ENCODE data around the gene CCDC90B.

The CCDC90B gene

GRCh38 chr11:83287631-83288030 lies 1.5 kb upstream of the CCDC90B start:
- Histone ChIP-seq H3K27me3 (ENCODE audit: insufficient read depth, insufficient read length) (no peaks in the 10 kb centered on the region), H3K9ac (ENCODE audit: insufficient read length, low read depth) (no peak overlapping the region), H3K4me1 (ENCODE audit: insufficient read depth, insufficient read length) (no peaks in the 10 kb centered on the region), H3K36me3 (ENCODE audit: insufficient read depth, insufficient read length, low read length) (peaks cover 12% of the 10 kb centered on the region), H3K9me3 (ENCODE audit: insufficient read depth, low read length) (no peaks in the 10 kb centered on the region), H3K4me3 (ENCODE audit: insufficient read length, low read depth) (no peak overlapping the region)
- no peak for TF ChIP-seq SUZ12 (IDR thresholded peaks at IDR 0.05; ENCODE audit: extremely low read depth, insufficient read depth, insufficient read length)
- DNase-seq (ENCODE audit: low read depth, low spot score) = no peak

GRCh38 chr11:83285151-83285770 lies 906 bp downstream of the CCDC90B start:
- no peaks in the 10 kb centered on the region for H3K4me1 ChIP-seq (ENCODE audit: insufficient read depth, insufficient read length)
- TF ChIP-seq ZNF274 (IDR thresholded peaks at IDR 0.05; ENCODE audit: low read depth, low read length) = no peak
- no peak for TF ChIP-seq YY1 (IDR thresholded peaks at IDR 0.05; ENCODE audit: insufficient read depth, insufficient read length)
- TF ChIP-seq SUZ12 (IDR thresholded peaks at IDR 0.05; ENCODE audit: extremely low read depth, insufficient read depth, insufficient read length) = no peak

GRCh38 chr11:83284501-83285150 lies 1.5 kb downstream of the CCDC90B start:
- H3K9ac ChIP-seq (ENCODE audit: insufficient read length, low read depth) = peak overlapping the region; percentile 93
- peak overlapping the region; percentile 91 for H3K4me3 ChIP-seq (ENCODE audit: insufficient read length, low read depth)
- H3K4me1 ChIP-seq (ENCODE audit: insufficient read depth, insufficient read length) = no peaks in the 10 kb centered on the region
- no peaks in the 10 kb centered on the region for H3K9me3 ChIP-seq (ENCODE audit: insufficient read depth, low read length)
- DNase-seq (ENCODE audit: low read depth, low spot score) = no peak
- TF ChIP-seq YY1 (IDR thresholded peaks at IDR 0.05; ENCODE audit: insufficient read depth, insufficient read length) (no peak), ZNF274 (IDR thresholded peaks at IDR 0.05; ENCODE audit: low read depth, low read length) (no peak), SUZ12 (IDR thresholded peaks at IDR 0.05; ENCODE audit: extremely low read depth, insufficient read depth, insufficient read length) (no peak)
- peaks cover 26% of the 10 kb centered on the region for H3K36me3 ChIP-seq (ENCODE audit: insufficient read depth, insufficient read length, low read length)
- no peaks in the 10 kb centered on the region for H3K27me3 ChIP-seq (ENCODE audit: insufficient read depth, insufficient read length)

More at GRCh38 chr11:83285151-83285770, 906 bp downstream of the CCDC90B start:
- H3K9ac ChIP-seq (ENCODE audit: insufficient read length, low read depth) = peak overlapping the region; percentile 93
- peaks cover 21% of the 10 kb centered on the region for H3K36me3 ChIP-seq (ENCODE audit: insufficient read depth, insufficient read length, low read length)
- H3K27me3 ChIP-seq (ENCODE audit: insufficient read depth, insufficient read length) = no peaks in the 10 kb centered on the region
- peak overlapping the region; percentile 91 for H3K4me3 ChIP-seq (ENCODE audit: insufficient read length, low read depth)
- no peaks in the 10 kb centered on the region for H3K9me3 ChIP-seq (ENCODE audit: insufficient read depth, low read length)
- DNase-seq (ENCODE audit: low read depth, low spot score) = no peak

- no peak overlapping the region for H3K9ac ChIP-seq (ENCODE audit: insufficient read length, low read depth)
- H3K36me3 ChIP-seq (ENCODE audit: insufficient read depth, insufficient read length, low read length) = peaks cover 46% of the 10 kb centered on the region
- DNase-seq (ENCODE audit: low read depth, low spot score) = no peak
- no peaks in the 10 kb centered on the region for H3K4me1 ChIP-seq (ENCODE audit: insufficient read depth, insufficient read length)
- H3K27me3 ChIP-seq (ENCODE audit: insufficient read depth, insufficient read length) = no peaks in the 10 kb centered on the region
- no peak for TF ChIP-seq ZNF274 (IDR thresholded peaks at IDR 0.05; ENCODE audit: low read depth, low read length)
- no peak for TF ChIP-seq YY1 (IDR thresholded peaks at IDR 0.05; ENCODE audit: insufficient read depth, insufficient read length)
- TF ChIP-seq SUZ12 (IDR thresholded peaks at IDR 0.05; ENCODE audit: extremely low read depth, insufficient read depth, insufficient read length) = no peak
- no peak overlapping the region for H3K4me3 ChIP-seq (ENCODE audit: insufficient read length, low read depth)
- H3K9me3 ChIP-seq (ENCODE audit: insufficient read depth, low read length) = no peaks in the 10 kb centered on the region
These were observed 4.0 kb downstream of the CCDC90B start for GRCh38 chr11:83282084-83282716.

GRCh38 chr11:83280256-83280655 lies 5.9 kb downstream of the CCDC90B start:
- no peak for DNase-seq (ENCODE audit: low read depth, low spot score)
- H3K9ac ChIP-seq (ENCODE audit: insufficient read length, low read depth) = no peak overlapping the region
- H3K27me3 ChIP-seq (ENCODE audit: insufficient read depth, insufficient read length) = no peaks in the 10 kb centered on the region
- TF ChIP-seq ZNF274 (IDR thresholded peaks at IDR 0.05; ENCODE audit: low read depth, low read length) (no peak), SUZ12 (IDR thresholded peaks at IDR 0.05; ENCODE audit: extremely low read depth, insufficient read depth, insufficient read length) (no peak), YY1 (IDR thresholded peaks at IDR 0.05; ENCODE audit: insufficient read depth, insufficient read length) (no peak)
- H3K4me3 ChIP-seq (ENCODE audit: insufficient read length, low read depth) = no peak overlapping the region
- no peaks in the 10 kb centered on the region for H3K4me1 ChIP-seq (ENCODE audit: insufficient read depth, insufficient read length)
- peaks cover 64% of the 10 kb centered on the region for H3K36me3 ChIP-seq (ENCODE audit: insufficient read depth, insufficient read length, low read length)
- H3K9me3 ChIP-seq (ENCODE audit: insufficient read depth, low read length) = no peaks in the 10 kb centered on the region

- H3K9ac ChIP-seq (ENCODE audit: insufficient read length, low read depth) = no peak overlapping the region
- no peak overlapping the region for H3K4me3 ChIP-seq (ENCODE audit: insufficient read length, low read depth)
- no peaks in the 10 kb centered on the region for H3K4me1 ChIP-seq (ENCODE audit: insufficient read depth, insufficient read length)
- no peaks in the 10 kb centered on the region for H3K27me3 ChIP-seq (ENCODE audit: insufficient read depth, insufficient read length)
- TF ChIP-seq SUZ12 (IDR thresholded peaks at IDR 0.05; ENCODE audit: extremely low read depth, insufficient read depth, insufficient read length) = no peak
- no peak for TF ChIP-seq YY1 (IDR thresholded peaks at IDR 0.05; ENCODE audit: insufficient read depth, insufficient read length)
- no peak for TF ChIP-seq ZNF274 (IDR thresholded peaks at IDR 0.05; ENCODE audit: low read depth, low read length)
- H3K36me3 ChIP-seq (ENCODE audit: insufficient read depth, insufficient read length, low read length) = peaks cover 67% of the 10 kb centered on the region
- H3K9me3 ChIP-seq (ENCODE audit: insufficient read depth, low read length) = no peaks in the 10 kb centered on the region
- DNase-seq (ENCODE audit: low read depth, low spot score) = no peak
These were observed 7.8 kb downstream of the CCDC90B start for GRCh38 chr11:83278351-83278750.

- DNase-seq (ENCODE audit: low read depth, low spot score) = no peak
- TF ChIP-seq ZNF274 (IDR thresholded peaks at IDR 0.05; ENCODE audit: low read depth, low read length) = no peak
- no peak for TF ChIP-seq SUZ12 (IDR thresholded peaks at IDR 0.05; ENCODE audit: extremely low read depth, insufficient read depth, insufficient read length)
- TF ChIP-seq YY1 (IDR thresholded peaks at IDR 0.05; ENCODE audit: insufficient read depth, insufficient read length) = no peak
- H3K4me3 ChIP-seq (ENCODE audit: insufficient read length, low read depth) = no peak overlapping the region
- H3K27me3 ChIP-seq (ENCODE audit: insufficient read depth, insufficient read length) = no peaks in the 10 kb centered on the region
- H3K9me3 ChIP-seq (ENCODE audit: insufficient read depth, low read length) = no peaks in the 10 kb centered on the region
- no peaks in the 10 kb centered on the region for H3K4me1 ChIP-seq (ENCODE audit: insufficient read depth, insufficient read length)
- no peak overlapping the region for H3K9ac ChIP-seq (ENCODE audit: insufficient read length, low read depth)
- peaks cover 76% of the 10 kb centered on the region for H3K36me3 ChIP-seq (ENCODE audit: insufficient read depth, insufficient read length, low read length)
These were observed 10.1 kb downstream of the CCDC90B start for GRCh38 chr11:83275888-83276641.
